MCF 10A (cell line): ENCODE data around the gene SGPP2. TPM values are rescaled to one million over a fixed set of nuclear protein-coding genes. Genes with fewer than 3 reads are reported as not detected.

Experiments used
- BruUV-seq: library from RNA; stranded (reverse); fragments of 400-500 nt; replicated peaks from 2 replicates; lab custom pipeline; 2021; lab: Mats Ljungman, UMichigan
- CTCF ChIA-PET: fragments of 300-600 bp; sonication (Branson Sonifier 250); formaldehyde crosslinking; extraction: SDS; loops from one replicate; lab custom pipeline; 2021; ENCODE audit warnings: antibody characterized with exemption, inconsistent platforms; lab: Yijun Ruan, JAX
- POLR2A ChIA-PET: fragments of 300-600, 350-650 bp; sonication (Branson Sonifier 250); formaldehyde crosslinking; extraction: SDS; loops from one replicate; lab custom pipeline; 2020; ENCODE audit warnings: antibody characterized with exemption, inconsistent platforms; lab: Yijun Ruan, JAX
- DNase-seq: peaks from one replicate; pipeline ENCODE4 v3.0.0-alpha.2; 2018; ENCODE audit not compliant: unreplicated experiment
- H3K27ac Mint-ChIP-seq: one replicate; pipeline ENCODE4 v1.8.0; 2022; ENCODE audit warnings: mild to moderate bottlenecking, low read depth, mixed read lengths; ENCODE audit not compliant: unreplicated experiment
- H3K27me3 Mint-ChIP-seq: one replicate; pipeline ENCODE4 v1.8.0; 2022; ENCODE audit warnings: mixed read lengths; ENCODE audit not compliant: insufficient read depth, unreplicated experiment
- H3K36me3 Mint-ChIP-seq: one replicate; pipeline ENCODE4 v1.8.0; 2022; ENCODE audit warnings: mild to moderate bottlenecking, moderate library complexity, mixed read lengths; ENCODE audit not compliant: insufficient read depth, unreplicated experiment
- H3K4me1 Mint-ChIP-seq: one replicate; pipeline ENCODE4 v1.8.0; 2022; ENCODE audit warnings: mixed read lengths; ENCODE audit not compliant: insufficient read depth, unreplicated experiment
- H3K4me3 Mint-ChIP-seq: one replicate; pipeline ENCODE4 v1.8.0; 2022; ENCODE audit warnings: mild to moderate bottlenecking, moderate library complexity, mixed read lengths; ENCODE audit not compliant: unreplicated experiment
- H3K9me3 Mint-ChIP-seq: one replicate; pipeline ENCODE4 v1.8.0; 2022; ENCODE audit warnings: mixed read lengths; ENCODE audit not compliant: unreplicated experiment
- CTCF ChIP-seq: fragments of 200-600 bp; IDR thresholded peaks from one replicate; pipeline ENCODE4 v1.8.0; 2022; ENCODE audit warnings: antibody characterized with exemption, mild to moderate bottlenecking; ENCODE audit not compliant: unreplicated experiment
- intact Hi-C: fragments of 100-400 bp; cut with micrococcal nuclease; formaldehyde crosslinking; loops from 2 replicates; pipeline ENCODE4 v1.14.1; 2022
- total RNA-seq: library from RNA; stranded (reverse); gene quantifications from 2 replicates; pipeline ENCODE4 v1.2.3, GENCODE V29; 2022

SGPP2 gene
- total RNA-seq, 1 experiment from 2014 or later = 47.4 TPM

DNA sequence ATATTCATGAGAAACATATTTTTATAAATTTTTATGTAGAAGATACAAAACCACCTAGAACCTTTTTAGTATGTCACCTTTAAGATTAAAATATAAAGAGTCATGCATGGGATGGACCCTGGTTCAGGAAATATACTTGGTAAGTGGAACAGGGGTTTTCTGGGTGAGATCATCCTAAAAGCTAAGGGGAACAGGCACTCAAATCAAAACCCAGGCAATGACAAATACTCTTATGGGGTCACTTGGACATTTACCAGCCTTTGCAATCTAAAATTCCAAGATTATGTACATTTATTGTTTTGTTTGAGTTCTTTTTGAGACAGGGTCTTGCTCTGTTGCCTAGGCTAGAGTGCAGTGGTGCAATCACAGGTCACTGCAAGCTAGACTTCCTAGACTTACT, 65.8 kb downstream of the SGPP2 start:
- POLR2A ChIA-PET = interaction anchor here (0.6 to 3.9 kb wide), 6 partner anchors 8 to 1878 kb away, joined by 3 to 12 read pairs (median 4); no protein-coding TSS in a partner anchor
- CTCF ChIA-PET = no interaction called here
- no TSS peak for BruUV-seq
- no peak for DNase-seq
- no peak for TF ChIP-seq CTCF
- H3K9me3 Mint-ChIP-seq = peaks cover 6% of the 10 kb centered on the region
- no peak overlapping the region for H3K27ac Mint-ChIP-seq
- H3K27me3 Mint-ChIP-seq = no peaks in the 10 kb centered on the region
- intact Hi-C loops = no loop called here
- peaks cover 73% of the 10 kb centered on the region for H3K36me3 Mint-ChIP-seq
- H3K4me3 Mint-ChIP-seq = no peak overlapping the region
- no peaks in the 10 kb centered on the region for H3K4me1 Mint-ChIP-seq

DNA sequence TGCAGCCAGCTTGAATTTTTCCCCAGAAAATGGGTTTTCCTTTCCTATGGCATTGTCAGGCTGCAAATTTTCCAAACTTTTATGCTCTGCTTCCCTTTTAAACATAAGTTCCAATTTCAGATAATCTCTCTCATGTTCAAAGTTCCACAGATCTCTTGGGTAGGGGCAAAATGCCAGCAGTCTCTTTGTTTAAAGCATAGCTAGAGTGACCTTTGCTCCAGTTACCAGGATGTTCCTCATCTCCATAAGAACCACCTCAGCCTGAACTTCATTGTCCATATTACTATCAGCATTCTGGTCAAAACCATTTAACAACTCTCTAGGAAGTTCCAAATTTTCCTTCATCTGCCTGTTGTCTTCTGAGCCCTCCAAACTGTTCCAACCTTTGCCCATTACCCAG, 68.3 kb downstream of the SGPP2 start:
- DNase-seq = no peak
- Mint-ChIP-seq H3K4me3 (no peak overlapping the region), H3K36me3 (peaks cover 64% of the 10 kb centered on the region), H3K4me1 (peaks cover 11% of the 10 kb centered on the region), H3K9me3 (peaks cover 6% of the 10 kb centered on the region), H3K27ac (peak overlapping the region; percentile 33), H3K27me3 (no peaks in the 10 kb centered on the region)
- CTCF ChIA-PET = interaction anchor here (1.2 kb wide), 1 partner anchor 61 kb away, joined by 3 read pairs; no protein-coding TSS in a partner anchor
- intact Hi-C loops = no loop called here
- POLR2A ChIA-PET = interaction anchor here (0.9 to 1.3 kb wide), 2 partner anchors 18 to 25 kb away, joined by 3 to 4 read pairs; no protein-coding TSS in a partner anchor
- TF ChIP-seq CTCF = no peak
- BruUV-seq = no TSS peak

DNA sequence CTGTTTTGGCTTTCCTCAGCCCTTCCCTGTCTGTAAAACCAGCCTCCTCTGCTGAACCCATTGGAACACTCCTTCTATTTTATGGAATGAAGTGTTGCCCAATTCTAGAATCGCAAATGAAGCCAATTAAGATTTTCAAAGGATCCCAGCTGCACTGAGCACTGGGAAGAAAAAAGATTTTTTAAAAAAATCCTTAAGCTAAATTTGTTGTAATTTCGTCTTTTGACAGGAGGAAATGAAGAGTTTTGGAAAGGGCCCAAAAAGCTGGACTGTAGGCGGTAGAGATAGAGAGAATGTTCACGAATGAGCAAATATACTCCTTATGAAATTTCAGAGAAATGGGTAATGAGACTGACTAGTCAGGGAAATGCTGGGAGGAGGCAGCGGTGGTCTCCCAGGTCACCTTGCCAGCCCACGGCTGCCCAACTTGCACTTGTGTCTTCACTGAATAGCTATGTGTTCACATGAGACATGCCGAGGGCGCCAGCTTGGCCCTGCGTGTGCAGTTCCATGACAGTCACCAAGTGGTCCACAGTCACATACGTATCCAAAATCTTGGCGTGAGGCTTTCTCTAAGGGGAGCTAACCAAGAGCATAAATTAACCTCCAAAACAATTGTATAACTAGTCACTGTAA, 69.9 kb downstream of the SGPP2 start:
- Mint-ChIP-seq H3K4me3 (no peak overlapping the region), H3K27ac (no peak overlapping the region), H3K4me1 (peaks cover 20% of the 10 kb centered on the region), H3K27me3 (no peaks in the 10 kb centered on the region), H3K9me3 (peaks cover 6% of the 10 kb centered on the region), H3K36me3 (peaks cover 66% of the 10 kb centered on the region)
- CTCF ChIA-PET = interaction anchor here (0.8 kb wide), 1 partner anchor 14 kb away, joined by 5 read pairs; no protein-coding TSS in a partner anchor
- intact Hi-C loops = no loop called here
- no peak for TF ChIP-seq CTCF
- no peak for DNase-seq
- POLR2A ChIA-PET = interaction anchor here (0.6 to 1.5 kb wide), 4 partner anchors 9 to 159 kb away, joined by 3 to 9 read pairs (median 3); no protein-coding TSS in a partner anchor
- BruUV-seq = no TSS peak

DNA sequence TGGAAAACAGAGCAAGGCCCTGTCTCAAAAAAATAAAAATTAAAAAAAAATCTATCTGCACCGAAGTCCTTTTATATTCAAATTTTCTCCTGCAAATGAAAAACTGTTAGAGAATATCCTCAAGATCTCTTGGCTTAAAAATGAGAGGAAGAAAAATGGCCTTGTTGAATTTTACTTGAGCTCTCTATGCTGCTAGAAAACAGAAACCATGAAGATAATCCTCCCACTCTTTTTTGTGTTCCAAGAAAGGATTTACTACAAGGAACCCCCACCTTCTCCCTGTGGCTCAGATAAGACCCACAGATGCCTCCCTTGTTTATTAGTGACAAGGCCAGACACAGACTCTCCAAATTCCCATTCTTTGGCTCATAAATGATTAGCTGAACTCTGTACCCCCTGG, 71.0 kb downstream of the SGPP2 start:
- Mint-ChIP-seq H3K4me1 (peaks cover 32% of the 10 kb centered on the region), H3K36me3 (peaks cover 70% of the 10 kb centered on the region), H3K27ac (no peak overlapping the region), H3K4me3 (no peak overlapping the region), H3K27me3 (no peaks in the 10 kb centered on the region), H3K9me3 (peaks cover 6% of the 10 kb centered on the region)
- BruUV-seq = no TSS peak
- POLR2A ChIA-PET = interaction anchor here (0.7 kb wide), 1 partner anchor 11 kb away, joined by 3 read pairs; no protein-coding TSS in a partner anchor
- TF ChIP-seq CTCF = no peak
- CTCF ChIA-PET = no interaction called here
- DNase-seq = no peak
- intact Hi-C loops = no loop called here
